ENCODE measurements around the gene FBXO42.

Gene FBXO42

DNA sequence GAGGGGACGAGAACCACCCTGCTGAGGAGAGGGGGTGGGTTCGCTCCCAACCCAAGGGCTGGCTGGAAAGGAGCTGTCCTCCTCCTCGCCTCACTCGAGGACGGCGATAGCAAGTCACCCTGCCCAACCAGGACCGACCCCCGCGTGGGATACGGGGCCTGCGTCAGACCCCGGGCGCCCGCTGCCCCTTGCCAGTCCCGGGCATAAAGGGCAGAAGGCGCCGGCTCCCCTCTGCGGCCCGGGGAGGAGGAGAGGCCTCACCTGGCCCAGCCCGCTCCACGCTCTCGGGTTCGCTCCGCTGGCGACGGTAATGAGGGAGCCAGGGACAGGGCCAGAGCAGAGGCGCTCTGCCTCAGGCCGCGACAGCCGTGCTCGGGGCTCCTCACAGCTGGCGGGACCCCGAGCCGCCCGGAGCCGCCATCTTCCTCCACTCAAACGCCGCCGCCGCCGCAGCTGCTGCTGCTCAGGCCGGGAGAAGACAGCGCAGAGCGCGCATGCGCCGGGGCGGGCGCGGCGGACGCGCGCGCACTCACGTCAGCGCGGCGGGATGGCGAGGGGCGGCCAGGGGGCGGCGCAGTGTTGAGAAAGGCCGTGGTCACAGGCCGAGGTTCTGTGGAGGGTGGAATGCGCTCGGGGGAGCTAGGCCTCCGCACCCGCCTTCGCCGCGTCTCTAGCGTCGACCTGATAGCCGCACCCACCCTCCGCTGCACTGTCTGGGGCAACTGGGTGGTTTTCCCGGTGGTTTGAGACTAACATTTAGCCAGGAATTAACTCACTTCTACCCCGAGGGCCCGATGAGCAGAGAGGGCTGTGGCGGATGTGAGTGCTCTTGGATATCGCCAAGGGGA lies at the start of gene FBXO42:
Gene FBXO42 (minus strand): TSS at position 487 of the 848 bp plus-strand sequence. CDS start 37,062 bp downstream, outside the sequence.
- DNase-seq = peak; percentile 98

DNA sequence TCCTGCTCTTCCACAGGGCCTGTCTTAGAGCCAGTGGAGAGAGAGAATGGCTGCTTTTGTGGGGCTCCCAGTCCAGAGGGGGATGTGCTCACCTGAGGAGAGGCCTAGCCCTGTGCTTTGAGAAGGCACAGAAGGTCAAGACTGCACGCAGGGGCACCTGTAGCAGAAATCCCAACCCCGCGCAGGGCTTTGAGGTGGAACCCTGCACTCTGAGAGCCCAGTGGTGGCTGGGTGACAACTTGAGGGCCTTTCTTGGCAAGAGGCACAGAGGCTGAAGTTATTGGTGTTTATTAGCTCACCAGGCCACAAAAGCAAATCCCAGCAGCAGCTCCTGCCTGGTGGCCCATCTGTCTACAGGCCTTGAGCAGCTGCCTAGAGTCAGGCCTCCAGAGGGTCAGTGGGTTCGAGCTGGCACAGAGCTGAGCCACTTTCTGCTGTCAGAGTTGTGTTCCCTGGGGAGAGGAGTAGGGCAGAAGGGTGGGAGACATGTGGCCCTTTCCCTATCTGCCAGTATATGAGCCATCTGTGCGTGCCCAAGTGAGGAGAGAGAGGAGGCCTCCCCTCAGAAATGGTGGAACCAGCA lies 46.2 kb upstream of the FBXO42 start:
- DNase-seq = no peak

DNA sequence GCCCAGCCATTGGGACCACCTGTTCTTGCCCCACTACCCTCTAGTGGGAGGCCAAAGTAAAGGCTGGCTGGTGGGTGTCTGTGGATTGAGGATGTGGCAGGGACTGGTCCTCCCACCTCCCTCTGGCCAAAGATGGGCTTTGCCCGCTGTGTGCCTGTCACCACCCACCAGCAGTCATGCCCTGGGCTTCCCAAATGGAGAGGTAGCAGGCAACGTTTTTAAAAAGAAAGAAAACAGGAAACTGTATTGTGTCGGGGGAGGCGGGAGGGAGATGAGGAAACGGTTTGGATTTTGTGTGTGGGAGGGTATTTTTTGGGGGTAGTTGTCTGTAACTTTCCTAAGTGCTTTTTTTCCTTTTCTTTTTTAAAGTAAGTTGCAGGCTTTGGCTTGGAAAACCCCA lies 44.8 kb upstream of the FBXO42 start:
- no peak for DNase-seq

DNA sequence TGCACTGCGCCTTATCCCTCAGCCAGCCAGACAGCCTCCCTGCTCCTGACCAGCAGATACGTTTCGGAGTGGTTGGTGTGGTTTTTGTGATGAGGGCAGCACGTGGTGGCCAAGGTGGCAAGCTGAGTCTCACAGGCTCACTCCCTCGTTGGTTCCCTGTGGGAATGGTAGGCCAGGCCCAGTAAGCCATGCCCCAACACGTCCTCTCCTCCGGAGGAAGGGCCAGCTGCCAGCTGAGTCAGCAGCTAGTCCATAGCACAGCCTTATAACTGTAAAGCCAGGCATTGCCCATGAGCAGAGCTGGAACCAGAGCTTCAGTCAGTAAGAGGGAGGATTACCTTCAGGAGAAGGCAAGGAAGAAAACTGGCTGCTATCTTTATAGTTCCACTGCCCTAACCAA lies 44.3 kb upstream of the FBXO42 start:
- no peak for DNase-seq

DNA sequence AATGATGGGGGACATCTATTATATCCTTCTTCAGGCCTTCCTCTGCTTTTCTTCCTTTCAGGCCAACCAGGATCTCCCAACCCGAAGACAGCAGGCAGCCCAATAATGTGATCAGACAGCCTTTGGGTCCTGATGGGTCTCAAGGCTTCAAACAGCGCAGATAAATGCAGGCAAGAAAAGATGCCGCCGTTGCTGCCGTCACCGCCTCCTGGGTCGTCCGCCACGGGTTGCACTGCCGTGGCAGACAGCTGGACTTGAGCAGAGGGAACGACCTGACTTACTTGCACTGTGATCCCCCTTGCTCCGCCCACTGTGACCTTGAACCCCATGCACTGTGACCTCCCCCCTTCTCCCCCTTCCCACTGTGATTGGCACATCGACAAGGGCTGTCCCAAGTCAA lies 42.7 kb upstream of the FBXO42 start:
- no peak for DNase-seq

DNA sequence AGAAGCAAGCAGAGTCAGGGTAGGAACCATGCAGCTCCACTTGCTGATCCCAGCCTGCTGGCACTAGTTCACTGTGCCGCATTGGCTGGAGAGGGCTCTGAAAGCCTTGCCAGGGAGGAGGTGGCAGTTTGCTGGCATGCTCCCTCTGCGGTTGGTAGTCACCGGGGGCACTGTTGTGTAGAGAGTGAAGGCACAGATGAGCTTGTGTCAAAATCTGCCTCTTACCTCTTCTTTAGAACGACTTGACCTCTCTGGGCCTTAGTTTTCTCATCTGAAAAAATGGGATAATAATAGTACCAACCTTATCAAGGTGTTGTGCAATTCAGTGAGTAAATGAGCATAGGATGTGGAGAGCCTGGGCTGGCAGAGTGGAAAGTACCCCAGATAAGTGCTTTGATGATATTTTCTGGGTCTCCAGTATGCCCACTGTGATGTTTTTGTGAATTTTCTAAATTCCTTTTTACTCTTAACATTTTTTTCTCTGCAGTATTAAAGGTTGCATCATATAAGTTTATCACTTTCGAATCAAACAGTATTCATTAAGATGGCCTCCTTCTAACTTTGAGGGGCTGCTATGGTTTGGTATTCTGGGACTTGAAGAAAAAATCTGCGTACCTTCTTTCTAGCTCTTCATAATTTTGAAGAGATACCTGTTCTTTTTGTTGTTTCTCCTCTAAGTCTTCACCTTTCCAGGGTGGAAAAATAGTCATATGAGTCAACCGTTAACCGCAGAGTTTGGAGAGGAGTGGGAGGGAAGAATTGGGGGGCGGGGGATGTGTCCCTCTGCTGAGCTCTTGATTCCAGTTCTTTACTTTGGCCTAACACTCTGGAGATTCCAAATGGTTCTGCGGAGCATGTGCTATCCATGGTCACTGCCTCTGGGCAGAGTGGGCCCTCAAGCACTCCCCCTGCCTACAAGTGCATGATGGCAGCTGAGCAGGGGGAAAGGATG lies 41.6 kb upstream of the FBXO42 start:
- DNase-seq = no peak

DNA sequence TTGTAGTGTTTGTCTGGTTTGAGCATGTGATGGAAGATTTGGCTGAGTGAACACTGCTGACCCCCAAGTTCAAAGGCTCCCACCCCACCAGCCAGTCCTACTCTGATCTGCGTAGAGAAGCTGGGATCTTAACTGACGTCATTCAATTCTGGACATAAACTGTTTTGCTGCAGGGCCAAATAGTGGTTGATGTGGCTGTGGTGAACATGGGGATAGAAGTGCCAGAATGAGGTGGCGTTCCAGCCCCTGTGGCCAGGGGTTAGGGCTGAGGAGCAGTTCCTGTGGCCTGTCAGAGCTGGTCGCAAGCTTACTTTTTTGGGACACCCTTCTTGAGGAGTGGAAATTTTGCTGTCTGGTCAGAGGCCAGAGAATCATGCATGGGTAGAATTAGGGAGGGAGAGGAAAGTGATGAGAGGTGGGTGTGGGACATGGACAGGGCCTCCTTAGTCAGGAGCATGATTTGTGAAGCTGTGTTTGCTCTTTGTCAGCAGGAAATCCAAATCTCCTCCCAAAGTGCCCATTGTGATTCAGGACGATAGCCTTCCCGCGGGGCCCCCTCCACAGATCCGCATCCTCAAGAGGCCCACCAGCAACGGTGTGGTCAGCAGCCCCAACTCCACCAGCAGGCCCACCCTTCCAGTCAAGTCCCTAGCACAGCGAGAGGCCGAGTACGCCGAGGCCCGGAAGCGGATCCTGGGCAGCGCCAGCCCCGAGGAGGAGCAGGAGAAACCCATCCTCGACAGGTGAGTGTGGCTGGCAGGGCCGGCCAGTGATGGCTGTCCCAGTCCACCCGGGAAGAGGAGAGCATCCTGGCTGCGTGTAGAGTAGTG lies 40.7 kb upstream of the FBXO42 start:
- DNase-seq = no peak

DNA sequence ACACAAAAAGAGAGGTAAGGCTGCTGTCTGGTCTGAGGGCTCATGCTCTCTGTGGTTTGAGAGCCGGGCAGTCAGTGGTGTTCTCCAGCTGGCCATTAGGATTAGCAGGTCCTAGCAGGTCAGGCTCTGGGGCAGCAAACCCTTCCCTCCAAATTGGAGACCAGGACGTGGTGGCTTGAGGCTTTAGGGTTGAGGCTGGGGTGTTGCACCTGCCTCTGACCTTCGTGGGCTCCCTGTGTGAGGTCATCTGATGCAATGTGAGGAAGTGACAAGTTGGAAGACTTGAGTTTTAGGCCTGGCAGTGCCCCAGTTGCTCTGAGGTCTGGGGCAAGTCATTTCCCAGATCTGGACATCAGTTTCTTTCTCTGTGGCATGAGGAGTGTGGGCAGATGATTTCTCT lies 39.1 kb upstream of the FBXO42 start:
- no peak for DNase-seq

DNA sequence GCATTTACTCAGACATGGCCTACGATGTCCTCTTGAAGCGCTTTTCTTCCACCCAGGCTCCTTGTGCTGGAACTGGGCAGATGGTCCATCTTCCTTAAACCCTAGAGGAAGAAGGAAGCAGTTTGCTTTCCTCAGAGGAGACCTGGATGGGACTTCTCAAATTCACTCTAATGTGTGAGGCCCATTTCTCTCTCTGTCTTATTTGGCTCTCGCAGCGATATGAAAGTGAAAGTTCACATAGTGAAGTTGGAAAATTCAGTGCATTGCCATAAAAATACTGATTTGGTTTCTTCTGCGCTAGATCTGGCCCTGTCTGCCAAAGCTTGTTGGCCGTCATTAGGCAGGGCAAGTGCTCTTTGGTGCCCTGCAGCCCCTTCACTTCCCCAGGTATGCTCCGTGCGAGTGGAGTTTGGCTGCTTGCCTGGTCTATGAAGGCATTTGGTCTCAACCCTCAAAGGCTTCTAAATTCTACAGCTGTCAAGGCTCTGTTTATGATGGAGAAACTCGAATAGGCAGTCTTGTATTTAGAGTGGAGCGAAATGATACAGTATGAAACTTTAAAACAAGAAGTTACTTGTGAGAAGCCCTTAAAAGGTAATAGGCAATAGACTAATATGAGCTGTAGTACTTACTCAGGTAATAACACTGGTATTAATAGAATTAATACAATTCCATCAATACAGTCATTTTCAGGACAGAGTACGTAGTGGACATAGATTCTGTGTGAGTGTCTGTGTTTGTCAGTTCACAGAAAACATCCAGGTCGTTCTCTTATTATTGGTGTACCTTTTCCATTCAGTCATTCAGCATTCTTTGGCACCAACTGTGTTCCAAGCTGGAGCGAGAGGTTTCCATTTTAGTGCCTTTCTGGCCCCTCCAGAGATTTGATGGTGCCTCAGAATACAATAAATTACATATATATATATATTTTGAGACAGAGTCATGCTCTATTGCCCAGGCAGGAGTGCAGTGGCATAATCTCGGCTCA lies 35.2 kb upstream of the FBXO42 start:
- no peak for DNase-seq

DNA sequence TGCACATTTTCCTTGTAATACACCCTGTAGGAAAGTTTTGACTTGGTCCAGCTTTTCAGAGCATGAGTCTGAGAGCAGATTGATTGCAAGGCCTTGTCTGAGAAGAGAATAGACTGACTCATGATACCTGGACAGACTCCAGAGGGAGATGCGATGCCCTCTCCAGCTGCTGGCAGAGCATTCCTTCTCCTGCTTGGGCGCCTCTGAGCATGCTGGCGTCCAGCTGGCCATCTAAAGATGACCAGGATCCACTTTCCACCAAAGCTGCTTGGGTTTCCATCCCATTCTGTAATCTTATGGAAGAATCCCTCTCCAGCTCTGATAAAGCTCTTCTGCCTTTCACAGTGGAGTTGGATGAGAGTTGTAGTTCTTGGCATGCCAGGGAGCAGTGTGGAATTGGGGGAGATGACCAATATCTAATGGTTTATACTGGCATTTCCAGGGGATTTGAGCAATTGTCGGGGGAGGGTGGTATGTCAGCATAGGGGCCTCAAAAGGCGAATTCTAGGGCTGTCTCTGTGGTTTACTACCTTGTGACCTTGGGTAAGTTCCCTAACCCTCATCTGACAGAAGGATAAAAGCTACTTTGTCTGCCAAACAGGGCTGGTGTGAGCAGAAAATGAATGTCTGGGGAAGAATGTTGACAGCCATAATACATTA lies 34.3 kb upstream of the FBXO42 start:
- DNase-seq = no peak

DNA sequence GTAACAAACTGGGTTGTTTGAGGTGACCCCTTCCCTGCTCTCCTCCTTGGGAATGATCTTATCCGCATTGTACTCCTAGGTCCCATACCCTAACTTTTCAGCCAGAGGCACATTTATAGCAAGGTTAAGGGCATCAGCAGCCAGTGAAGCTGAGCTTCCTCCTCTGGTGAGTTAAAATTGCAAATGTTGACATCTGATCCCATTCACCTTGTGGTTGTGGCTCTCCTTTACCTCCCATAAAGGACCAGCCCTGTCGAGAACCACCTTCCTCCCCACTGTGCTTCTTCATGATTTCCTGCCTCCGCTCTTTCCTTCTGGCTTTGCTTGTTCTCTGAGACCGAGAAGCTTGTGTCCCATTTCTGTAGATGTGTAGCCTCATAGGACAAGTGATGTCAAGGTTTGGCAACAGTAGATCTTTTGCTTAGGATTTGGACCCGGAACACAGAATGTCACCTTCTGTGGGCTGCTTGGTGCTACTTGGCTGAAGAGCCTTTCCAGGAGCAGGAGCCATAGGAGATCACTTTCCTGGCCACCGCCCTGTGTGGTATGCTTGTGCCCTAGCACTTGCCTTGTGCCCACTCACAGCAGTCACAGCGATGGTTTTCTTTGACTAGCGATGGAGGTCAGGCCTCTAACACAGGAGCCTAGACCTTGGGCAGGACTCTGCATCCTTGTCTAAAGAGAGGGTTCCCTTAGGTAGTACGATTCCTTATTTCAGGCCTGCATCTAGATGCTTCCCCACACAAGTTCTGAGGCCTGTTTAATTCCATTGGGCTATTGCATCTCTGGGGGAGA lies 33.6 kb upstream of the FBXO42 start:
- no peak for DNase-seq

DNA sequence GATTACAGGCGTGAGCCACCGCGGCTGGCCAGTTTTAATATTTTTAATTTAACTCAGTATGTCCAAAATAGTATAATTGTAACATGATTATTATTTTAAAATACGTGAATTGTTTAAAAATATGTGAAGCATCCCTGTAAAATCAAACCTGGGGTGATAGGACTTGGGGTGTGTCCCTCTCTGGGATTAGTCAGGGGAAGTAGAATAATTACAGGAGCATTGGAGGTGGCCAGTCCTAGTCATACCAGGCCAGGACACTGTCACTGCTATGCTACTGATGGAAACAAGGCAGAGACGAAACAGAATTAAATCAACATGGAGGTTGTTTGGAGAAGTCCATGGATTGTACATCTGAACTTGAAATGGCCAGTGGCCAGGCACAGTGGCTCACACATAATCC lies 31.6 kb upstream of the FBXO42 start:
- DNase-seq = no peak

DNA sequence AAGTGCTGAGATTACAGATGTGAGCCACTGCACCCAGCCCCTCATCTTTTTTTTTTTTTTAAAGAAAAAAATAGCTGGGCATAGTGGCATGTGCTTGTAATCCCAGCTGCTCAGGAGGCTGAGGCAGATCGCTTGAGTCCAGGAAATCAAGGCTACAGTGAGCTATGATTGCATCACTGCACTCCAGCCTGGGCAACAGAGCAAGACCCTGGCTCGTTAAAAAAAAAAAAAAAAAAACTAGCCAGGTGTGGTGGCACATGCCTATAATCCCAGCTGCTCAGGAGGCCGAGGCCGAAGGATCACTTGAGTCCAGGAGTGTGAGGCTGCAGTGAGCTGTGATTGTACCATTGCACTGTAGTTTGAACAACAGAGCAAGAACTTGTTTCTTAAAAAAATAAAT lies 28.6 kb upstream of the FBXO42 start:
- no peak for DNase-seq

DNA sequence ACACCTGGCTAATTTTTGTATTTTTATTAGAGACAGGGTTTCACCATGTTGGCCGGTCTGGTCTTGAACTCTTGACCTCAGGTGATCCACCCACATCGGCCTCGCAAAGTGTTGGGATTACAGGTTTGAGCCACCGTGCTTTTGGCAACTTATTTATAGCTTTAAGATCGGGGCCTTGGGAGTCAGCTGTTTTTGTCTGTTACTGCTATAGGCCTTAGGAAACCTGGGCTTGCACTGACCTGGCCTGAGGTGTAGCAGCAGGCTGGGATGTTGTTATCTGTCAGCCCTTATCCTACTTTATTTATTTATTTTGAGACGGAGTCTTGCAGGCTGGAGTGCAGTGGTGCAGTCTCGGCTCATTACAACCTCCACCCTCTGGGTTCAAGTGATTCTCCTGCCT lies 26.2 kb upstream of the FBXO42 start:
- no peak for DNase-seq

DNA sequence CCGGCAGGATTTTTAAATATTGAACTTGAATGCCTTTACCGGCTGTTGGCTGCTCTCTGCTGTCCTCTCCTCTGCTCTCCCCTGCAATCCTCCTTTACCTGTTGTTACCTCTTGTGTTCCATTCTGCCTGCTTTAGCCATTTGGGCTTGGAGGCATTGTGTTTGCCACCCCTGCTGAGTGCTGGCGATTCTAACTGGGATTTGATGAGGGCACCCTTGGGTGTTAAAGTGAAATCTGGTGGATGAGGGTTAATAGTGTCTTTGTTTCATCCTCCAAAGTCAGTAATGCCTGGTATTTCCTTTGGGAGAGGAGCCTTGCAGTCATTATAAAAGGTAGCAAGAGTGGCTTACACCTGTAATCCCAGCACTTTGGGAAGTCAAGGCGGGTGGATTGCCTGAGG lies 24.7 kb upstream of the FBXO42 start:
- DNase-seq = no peak

DNA sequence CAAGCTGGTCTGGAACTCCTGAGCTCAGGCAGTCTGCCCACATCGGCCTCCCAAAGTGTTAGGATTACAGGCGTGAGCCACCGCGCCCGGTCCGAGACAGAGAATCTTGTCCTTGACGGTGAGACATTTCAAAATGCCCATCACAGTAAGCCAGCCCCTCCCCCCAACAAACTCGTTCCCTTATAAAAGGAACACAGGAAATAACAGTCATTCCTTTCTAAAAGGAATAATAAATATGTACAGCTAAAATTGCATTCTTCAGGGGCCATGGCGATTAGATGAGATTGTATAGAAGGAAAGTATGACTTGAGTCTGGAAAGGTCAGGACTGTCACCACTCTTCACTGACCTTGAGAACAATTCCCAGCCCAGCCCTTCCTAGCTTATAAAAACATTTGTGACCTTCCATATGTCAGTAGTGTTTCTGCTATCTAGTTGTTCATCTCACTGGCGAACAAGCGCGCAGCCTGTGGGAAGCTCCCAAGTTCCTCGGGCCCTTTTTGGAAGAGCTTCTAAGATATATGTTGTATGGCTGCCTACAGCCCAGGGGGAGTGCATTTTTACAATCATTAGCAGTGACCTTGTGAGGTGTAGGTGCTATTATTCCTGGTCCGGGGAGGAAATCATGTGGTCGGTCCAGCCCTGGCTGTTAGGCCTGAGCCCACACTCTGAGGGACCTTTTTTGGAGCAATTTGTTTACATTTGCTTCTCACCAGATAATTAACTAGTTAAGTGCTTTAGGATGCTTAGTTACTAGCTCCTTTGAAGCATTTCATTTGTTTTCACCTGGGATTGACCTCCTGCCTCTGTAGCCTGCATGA lies 23.5 kb upstream of the FBXO42 start:
- DNase-seq = peak; percentile 18

DNA sequence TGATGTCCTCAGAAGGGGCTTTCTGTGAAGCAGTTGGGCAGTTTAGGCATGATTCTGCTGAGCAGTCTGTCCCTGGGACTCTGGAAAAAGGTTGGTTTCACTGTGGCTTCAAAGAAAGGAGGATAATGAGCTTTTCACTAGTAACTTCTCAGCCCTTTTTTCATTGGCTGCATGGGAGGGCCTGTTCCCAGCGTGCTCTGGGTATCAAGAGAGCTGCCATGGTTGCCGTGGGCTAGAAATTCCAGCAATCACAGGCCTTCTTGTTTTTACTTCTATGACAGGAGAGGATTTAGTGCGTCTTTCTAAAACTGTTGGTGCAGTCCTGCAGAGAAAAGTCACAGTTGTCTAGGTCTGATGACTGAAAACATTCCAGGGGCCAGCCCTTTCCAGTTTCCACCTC lies 22.0 kb upstream of the FBXO42 start:
- no peak for DNase-seq

DNA sequence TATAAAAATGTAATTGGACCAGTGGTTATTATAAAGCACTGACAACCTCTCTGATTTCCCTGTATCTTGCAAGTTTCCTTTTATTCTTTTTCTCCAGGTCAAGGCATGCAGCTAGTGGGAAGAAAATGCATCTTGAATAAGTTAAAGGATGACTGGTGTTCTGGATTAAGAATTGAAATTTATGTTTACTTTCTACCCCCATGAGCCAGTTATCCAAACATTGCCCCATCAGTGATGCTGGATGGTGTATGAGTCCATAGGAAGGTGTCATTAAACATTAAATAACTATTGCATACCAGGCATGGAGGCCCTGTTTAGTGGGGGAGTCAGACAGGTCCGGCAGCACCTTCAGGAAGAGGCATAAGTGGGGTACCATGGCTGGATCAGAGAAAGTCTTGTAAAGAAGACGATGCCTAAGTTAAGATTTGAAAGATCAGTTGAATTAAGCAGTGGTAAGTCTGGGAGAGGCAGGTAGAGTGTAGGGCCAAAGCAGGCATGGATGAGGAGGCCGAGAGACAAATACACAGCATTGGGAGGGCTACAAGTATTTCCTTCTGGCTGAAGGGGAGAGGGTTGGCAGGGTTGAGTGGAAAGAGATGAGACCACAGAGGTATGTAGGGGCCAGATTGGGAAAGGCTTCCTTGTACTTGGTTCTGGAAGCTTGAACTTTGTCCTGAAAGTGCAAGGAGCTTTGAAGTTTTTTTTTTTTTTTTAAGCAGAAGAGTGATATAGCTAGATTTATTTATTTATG lies 20.4 kb upstream of the FBXO42 start:
- no peak for DNase-seq

Data from eye (tissue), 1 donor.